H1 (cell line): ENCODE measurements around the gene EXT2. TPM values are rescaled to one million over a fixed set of nuclear protein-coding genes. Genes with fewer than 3 reads are reported as not detected.

Experiments used
- CTCF ChIA-PET: fragments of 300-600 bp; sonication (Branson Sonifier 250); formaldehyde crosslinking; loops from one replicate; lab custom pipeline; 2021; ENCODE audit not compliant: partially characterized antibody; lab: Charles Lee
- POLR2A ChIA-PET: fragments of 300-600 bp; sonication (Branson Sonifier 250); formaldehyde crosslinking; loops from one replicate; lab custom pipeline; 2021; ENCODE audit warnings: inconsistent platforms; ENCODE audit not compliant: partially characterized antibody; lab: Charles Lee
- DNase-seq, 2 experiments: peaks; one replicate each; pipeline versions ENCODE4 v3.0.0 to v3.0.0-alpha.2; 2010 to 2022; ENCODE audit warnings: low spot score in 2 of 2, low read depth in 1 of 2, mixed read lengths in 1 of 2
- FAIRE-seq: peaks from 2 replicates; lab custom pipeline; 2011; peaks lifted over from hg19 to GRCh38; lab: Jason Lieb, UNC
- H2AFZ ChIP-seq: 2 replicates; pipeline ENCODE4 v1.8.1; 2012; ENCODE audit warnings: low read length, inconsistent platforms
- H2AK5ac ChIP-seq: 2 replicates; pipeline ENCODE4 v1.6.1; 2013; ENCODE audit warnings: low read depth, low read length
- H2BK120ac ChIP-seq: replicated peaks from 2 replicates; pipeline ENCODE3; 2013; ENCODE audit warnings: low read depth, low read length, inconsistent platforms
- H2BK12ac ChIP-seq: 2 replicates; pipeline ENCODE4 v1.6.1; 2013; ENCODE audit warnings: low read depth, low read length
- H2BK15ac ChIP-seq: 2 replicates; pipeline ENCODE4 v1.6.1; 2013; ENCODE audit warnings: low read length
- H2BK20ac ChIP-seq: 2 replicates; pipeline ENCODE4 v1.6.1; 2013; ENCODE audit warnings: low read length
- H2BK5ac ChIP-seq: 2 replicates; pipeline ENCODE4 v1.6.1; 2013; ENCODE audit warnings: low read depth, low read length
- H3K14ac ChIP-seq: 2 replicates; pipeline ENCODE4 v1.6.1; 2013; ENCODE audit warnings: inconsistent platforms; ENCODE audit not compliant: insufficient read length
- H3K18ac ChIP-seq: 2 replicates; pipeline ENCODE4 v1.6.1; 2013; ENCODE audit warnings: low read length; ENCODE audit errors: extremely low read depth
- H3K23ac ChIP-seq: 2 replicates; pipeline ENCODE4 v1.6.1; 2013; ENCODE audit warnings: inconsistent platforms; ENCODE audit not compliant: insufficient read length
- H3K23me2 ChIP-seq: 2 replicates; pipeline ENCODE4 v1.6.1; 2013; ENCODE audit warnings: low read depth, low read length
- H3K27ac ChIP-seq: 2 replicates; pipeline ENCODE4 v1.6.1; 2011; ENCODE audit warnings: low read depth, low read length, inconsistent platforms
- H3K27me3 ChIP-seq, 4 experiments: replicated peaks in 1 of 4; 1 replicate in 1 of 4; 2 replicates in 3 of 4; pipeline versions ENCODE4 v1.6.1 to v1.8.1; 2011 to 2013; ENCODE audit warnings: low read length in 3 of 4, mild to moderate bottlenecking in 3 of 4, inconsistent platforms in 2 of 4, mixed read lengths in 2 of 4, moderate library complexity in 1 of 4; ENCODE audit not compliant: control insufficient read depth in 3 of 4, insufficient read depth in 3 of 4; ENCODE audit errors: extremely low read depth in 1 of 4
- H3K36me3 ChIP-seq, 4 experiments: 2 replicates each; pipeline versions ENCODE4 v1.6.1 to v1.8.1; 2011 to 2013; ENCODE audit warnings: mild to moderate bottlenecking in 4 of 4, low read length in 3 of 4, moderate library complexity in 2 of 4, control low read depth in 1 of 4, inconsistent platforms in 1 of 4; ENCODE audit not compliant: insufficient read depth in 4 of 4, control insufficient read depth in 2 of 4
- H3K4ac ChIP-seq: replicated peaks from 2 replicates; pipeline ENCODE3; 2013; ENCODE audit warnings: low read length, low read depth, mixed read lengths, inconsistent platforms; ENCODE audit not compliant: insufficient read length
- H3K4me1 ChIP-seq, 4 experiments: replicated peaks in 1 of 4; 1 replicate in 1 of 4; 2 replicates in 3 of 4; pipeline versions ENCODE4 v1.6.1 to v1.8.1; 2011 to 2013; ENCODE audit warnings: low read length in 3 of 4, inconsistent platforms in 2 of 4, mixed read lengths in 1 of 4; ENCODE audit not compliant: insufficient read depth in 4 of 4, control insufficient read depth in 3 of 4
- H3K4me2 ChIP-seq, 2 experiments: 2 replicates each; pipeline versions ENCODE4 v1.6.1 to v1.8.1; 2011 to 2013; ENCODE audit warnings: low read depth in 2 of 2, low read length in 2 of 2, control low read depth in 1 of 2, inconsistent platforms in 1 of 2, mild to moderate bottlenecking in 1 of 2; ENCODE audit not compliant: insufficient read depth in 1 of 2
- H3K4me3 ChIP-seq, 4 experiments: fragments of 200-600, 300-600 bp in 1 of 4; sonication (generic), shearing (Covaris generic), sonication (Bioruptor Twin) in 1 of 4; 2 replicates each; pipeline versions ENCODE4 v1.5.1 to v1.8.1; 2011 to 2016; ENCODE audit warnings: low read length in 4 of 4, low read depth in 3 of 4, control low read depth in 2 of 4, inconsistent platforms in 2 of 4, mild to moderate bottlenecking in 2 of 4, mixed read lengths in 1 of 4, moderate library complexity in 1 of 4; ENCODE audit not compliant: insufficient read depth in 2 of 4; ENCODE audit errors: extremely low read depth in 1 of 4
- H3K56ac ChIP-seq: replicated peaks from 2 replicates; pipeline ENCODE3; 2013; ENCODE audit warnings: low read depth, mild to moderate bottlenecking, mixed read lengths, low read length, inconsistent platforms; ENCODE audit not compliant: insufficient read length
- H3K79me1 ChIP-seq: 2 replicates; pipeline ENCODE4 v1.6.1; 2013; ENCODE audit warnings: low read depth, low read length, control low read depth
- H3K79me2 ChIP-seq, 2 experiments: 2 replicates each; pipeline versions ENCODE4 v1.6.1 to v1.8.1; 2012 to 2013; ENCODE audit warnings: low read length in 2 of 2, mild to moderate bottlenecking in 2 of 2, inconsistent platforms in 1 of 2; ENCODE audit not compliant: insufficient read depth in 2 of 2, control insufficient read depth in 1 of 2
- H3K9ac ChIP-seq, 4 experiments: replicated peaks in 1 of 4; 1 replicate in 1 of 4; 2 replicates in 3 of 4; pipeline versions ENCODE4 v1.6.1 to v1.8.1; 2011 to 2013; ENCODE audit warnings: low read depth in 3 of 4, low read length in 3 of 4, control low read depth in 2 of 4, mild to moderate bottlenecking in 2 of 4, moderate library complexity in 2 of 4, inconsistent platforms in 1 of 4; ENCODE audit errors: extremely low read depth in 1 of 4
- H3K9me3 ChIP-seq, 2 experiments: 2 replicates each; pipeline versions ENCODE4 v1.6.1 to v1.8.1; 2012 to 2013; ENCODE audit warnings: mild to moderate bottlenecking in 2 of 2, moderate library complexity in 2 of 2, control low read depth in 1 of 2, inconsistent platforms in 1 of 2, low read depth in 1 of 2, low read length in 1 of 2, mixed read lengths in 1 of 2; ENCODE audit not compliant: insufficient read depth in 2 of 2
- H4K20me1 ChIP-seq, 2 experiments: replicated peaks in 1 of 2; 2 replicates each; pipeline versions ENCODE3 to v1.8.1; 2011 to 2013; ENCODE audit warnings: inconsistent platforms in 2 of 2, low read length in 2 of 2, mild to moderate bottlenecking in 1 of 2; ENCODE audit not compliant: insufficient read depth in 2 of 2, control insufficient read depth in 1 of 2
- H4K5ac ChIP-seq: 2 replicates; pipeline ENCODE4 v1.6.1; 2013; ENCODE audit warnings: low read length, low read depth, mixed read lengths, inconsistent platforms; ENCODE audit not compliant: insufficient read length
- H4K8ac ChIP-seq: 2 replicates; pipeline ENCODE4 v1.8.0; 2013; ENCODE audit warnings: mild to moderate bottlenecking, moderate library complexity, low read length, inconsistent platforms; ENCODE audit not compliant: insufficient read depth; ENCODE audit errors: extremely low read depth
- H4K91ac ChIP-seq: replicated peaks from 2 replicates; pipeline ENCODE3; 2013; ENCODE audit warnings: low read length, mixed read lengths, inconsistent platforms; ENCODE audit not compliant: insufficient read length
- BACH1 ChIP-seq: IDR thresholded peaks from 2 replicates; pipeline ENCODE4 v1.6.1; 2012; ENCODE audit warnings: low read length, improper control_type of control experiment
- BCL11A ChIP-seq, 2 experiments: IDR thresholded peaks; one replicate each; pipeline ENCODE4 v1.6.1; 2011; ENCODE audit warnings: low read depth in 2 of 2, low read length in 2 of 2, mild to moderate bottlenecking in 2 of 2
- E2F6 ChIP-seq: IDR thresholded peaks from 2 replicates; pipeline ENCODE4 v1.6.1; 2012; ENCODE audit warnings: inconsistent platforms
- EGR1 ChIP-seq: IDR thresholded peaks from 2 replicates; pipeline ENCODE4 v1.6.1; 2011; ENCODE audit warnings: low read depth, low read length, borderline replicate concordance
- JUND ChIP-seq: IDR thresholded peaks from 2 replicates; pipeline ENCODE4 v1.6.1; 2011; ENCODE audit warnings: mild to moderate bottlenecking, improper control_type of control experiment, low read length
- KDM5A ChIP-seq: fragments of 200-600 bp; IDR thresholded peaks from 2 replicates; pipeline ENCODE4 v1.7.1; 2012; ENCODE audit warnings: mild to moderate bottlenecking, low read length, inconsistent platforms, mixed read lengths
- POLR2A ChIP-seq, 2 experiments: IDR thresholded peaks; 1 replicate in 1 of 2; 2 replicates in 1 of 2; pipeline ENCODE4 v1.6.1; 2011; ENCODE audit warnings: low read depth in 2 of 2, low read length in 2 of 2, mild to moderate bottlenecking in 2 of 2; ENCODE audit errors: control extremely low read depth in 1 of 2
- SP1 ChIP-seq: IDR thresholded peaks from 2 replicates; pipeline ENCODE4 v1.6.1; 2011; ENCODE audit warnings: low read depth, low read length
- WGBS, 2 experiments: shearing (Covaris generic) in 1 of 2; methylation state at CpG; one replicate each; pipeline versions ENCODE4 v1.1.6 to v1.1.7; 2013 to 2015; ENCODE audit warnings: low lambda C conversion rate in 2 of 2, mixed read lengths in 2 of 2, inconsistent platforms in 1 of 2, low coverage in 1 of 2, missing lambda C conversion rate in 1 of 2; ENCODE audit not compliant: insufficient replicate concordance in 2 of 2, insufficient coverage in 1 of 2, insufficient read length in 1 of 2; ENCODE audit errors: extremely low coverage in 1 of 2, missing lambda C conversion rate in 1 of 2; 5-methylcytosine and 5-hydroxymethylcytosine counted together
- polyA plus RNA-seq, 7 experiments: library from polyadenylated mRNA; depleted of rRNA in 3 of 7; stranded (reverse) in 5 of 7; unstranded in 2 of 7; fragments of >200 nt in 5 of 7; fragments of 200-250 nt in 2 of 7; gene quantifications; 1 replicate in 5 of 7; 2 replicates in 1 of 7; 4 replicates in 1 of 7; pipeline versions ENCODE4 v1.2.1 to v1.2.3, GENCODE V29; 2011 to 2013; ENCODE audit warnings: missing spikeins in 2 of 7, mixed read lengths in 2 of 7
- total RNA-seq: library from RNA; stranded (reverse); fragmentation: NEBNext Ultra II Directional; extraction: Animal tissue kit (Norgen Biotek cat#: 25700); gene quantifications from 2 replicates; pipeline ENCODE4 v1.2.1, GENCODE V29; 2021

EXT2 gene
- total and polyA plus RNA-seq, 2 of the 8 experiments (the other 6 are each of a cell fraction or from before 2014, with no cell fraction given): 29.8 to 42.8 TPM

- Histone ChIP-seq H3K4me2 (no peak overlapping the region), H2BK120ac (no peak overlapping the region), H2AK5ac (no peak overlapping the region)
- TF ChIP-seq POLR2A (IDR thresholded peaks at IDR 0.05; ENCODE audit: control extremely low read depth in 1 of 2, low read depth in 2 of 2, low read length in 2 of 2): no peak
- no peak for TF ChIP-seq SP1
- no peak for TF ChIP-seq KDM5A
- no peak for TF ChIP-seq EGR1
- TF ChIP-seq E2F6: no peak
- no peak for TF ChIP-seq BACH1
- TF ChIP-seq JUND: no peak
- no peak for TF ChIP-seq BCL11A (IDR thresholded peaks at IDR 0.05; ENCODE audit: low read depth in 2 of 2, low read length in 2 of 2)
- TF ChIP-seq, all 59 proteins: peak for 0
- H3K27me3 ChIP-seq: no peaks in the 10 kb centered on the region
- no peaks in the 10 kb centered on the region; a peak in 1 of 4 replicates for H3K9me3 ChIP-seq
- no peak overlapping the region for H3K27ac ChIP-seq
- H3K4ac ChIP-seq: no peak overlapping the region
- no peak overlapping the region for H2AFZ ChIP-seq
- H3K56ac ChIP-seq: no peak overlapping the region
- no peak overlapping the region for H2BK12ac ChIP-seq
- H3K79me1 ChIP-seq: no peaks in the 10 kb centered on the region
- POLR2A ChIA-PET: interaction anchor here (0.6 to 1.3 kb wide), 2 partner anchors 12 to 139 kb away, joined by 3 to 4 read pairs; no protein-coding TSS in a partner anchor
- H3K14ac ChIP-seq: no peak overlapping the region
- H3K79me2 ChIP-seq: no peaks in the 10 kb centered on the region
- FAIRE-seq: no peak
- no peak overlapping the region for H3K4me3 ChIP-seq
- H4K5ac ChIP-seq: no peak overlapping the region
- no peaks in the 10 kb centered on the region for H3K36me3 ChIP-seq
- peaks cover 6% of the 10 kb centered on the region; the same call in 1 of the 2 replicates for H3K23me2 ChIP-seq
- no peak overlapping the region for H4K91ac ChIP-seq
- no peak overlapping the region for H4K8ac ChIP-seq
- CTCF ChIA-PET: interaction anchor here (0.6 to 3.5 kb wide), 13 partner anchors 9 to 173 kb away, joined by 3 to 17 read pairs (median 4); no protein-coding TSS in a partner anchor
- no peaks in the 10 kb centered on the region for H4K20me1 ChIP-seq
- no peak overlapping the region for H2BK15ac ChIP-seq
- no peak overlapping the region for H3K9ac ChIP-seq
- no peak overlapping the region for H2BK5ac ChIP-seq
- 92% methylated on average over 18 of the region's 18 CpGs; no CpG with 5 or more reads in 1 of the 2 experiments for WGBS, 2 experiments
- H3K18ac ChIP-seq: no peak overlapping the region; the same call in 1 of the 2 replicates
- H3K4me1 ChIP-seq: no peaks in the 10 kb centered on the region
- no peak overlapping the region for H2BK20ac ChIP-seq
- no peak overlapping the region for H3K23ac ChIP-seq
- no peak for DNase-seq
Measured at GRCh38 chr11:44277196-44278090, 182.0 kb downstream of the EXT2 start.
